H9 (cell line): ENCODE results near the gene SMTNL2. TPM values are rescaled to one million over a fixed set of nuclear protein-coding genes. Genes with fewer than 3 reads are reported as not detected.

Experiments
- DNase-seq: peaks from one replicate; pipeline ENCODE4 v3.0.0-alpha.2; 2017
- H2AFZ ChIP-seq: one replicate; pipeline ENCODE4 v1.6.1; 2013; ENCODE audit warnings: mild to moderate bottlenecking, low read length, control low read depth, moderate library complexity
- H2AK5ac ChIP-seq: 2 replicates; pipeline ENCODE4 v1.6.1; 2013; ENCODE audit warnings: low read length, control low read depth, mixed read lengths; ENCODE audit not compliant: insufficient read length
- H2BK120ac ChIP-seq: one replicate; pipeline ENCODE4 v1.6.1; 2013; ENCODE audit warnings: low read depth, mild to moderate bottlenecking, low read length, control low read depth, inconsistent platforms; ENCODE audit not compliant: poor library complexity, severe bottlenecking
- H2BK12ac ChIP-seq: 2 replicates; pipeline ENCODE4 v1.6.1; 2013; ENCODE audit warnings: low read length, control low read depth, mixed read lengths, low read depth; ENCODE audit not compliant: insufficient read length
- H2BK15ac ChIP-seq: 2 replicates; pipeline ENCODE4 v1.6.1; 2013; ENCODE audit warnings: low read depth, low read length, control low read depth
- H2BK20ac ChIP-seq: one replicate; pipeline ENCODE4 v1.6.1; 2013; ENCODE audit warnings: low read depth, mild to moderate bottlenecking, low read length, control low read depth, inconsistent platforms; ENCODE audit not compliant: poor library complexity, severe bottlenecking
- H2BK5ac ChIP-seq: 2 replicates; pipeline ENCODE4 v1.6.1; 2013; ENCODE audit warnings: low read length, control low read depth, mixed read lengths; ENCODE audit not compliant: insufficient read length
- H3K14ac ChIP-seq: 2 replicates; pipeline ENCODE4 v1.6.1; 2013; ENCODE audit warnings: low read length, control low read depth; ENCODE audit not compliant: insufficient read depth
- H3K18ac ChIP-seq: 2 replicates; pipeline ENCODE4 v1.6.1; 2013; ENCODE audit warnings: low read depth, mild to moderate bottlenecking, mixed read lengths, low read length, control low read depth; ENCODE audit not compliant: insufficient read length
- H3K23ac ChIP-seq: 2 replicates; pipeline ENCODE4 v1.6.1; 2013; ENCODE audit warnings: low read length, control low read depth, mixed read lengths, low read depth; ENCODE audit not compliant: insufficient read length
- H3K23me2 ChIP-seq: 2 replicates; pipeline ENCODE4 v1.6.1; 2013; ENCODE audit warnings: low read depth, mild to moderate bottlenecking, mixed read lengths, low read length, control low read depth; ENCODE audit not compliant: insufficient read length, poor library complexity, severe bottlenecking
- H3K27ac ChIP-seq: 2 replicates; pipeline ENCODE4 v1.5.1; 2013; ENCODE audit warnings: low read length, control low read depth, mixed read lengths, low read depth; ENCODE audit not compliant: insufficient read length
- H3K27me3 ChIP-seq: 2 replicates; pipeline ENCODE4 v1.6.1; 2013; ENCODE audit warnings: low read length, control low read depth, inconsistent platforms; ENCODE audit not compliant: insufficient read depth
- H3K4ac ChIP-seq: 2 replicates; pipeline ENCODE4 v1.6.1; 2013; ENCODE audit warnings: low read depth, mild to moderate bottlenecking, control low read depth, inconsistent platforms, low read length, moderate library complexity
- H3K4me1 ChIP-seq: 2 replicates; pipeline ENCODE4 v1.6.1; 2013; ENCODE audit warnings: low read length, control low read depth, inconsistent platforms; ENCODE audit not compliant: insufficient read depth
- H3K4me2 ChIP-seq: 2 replicates; pipeline ENCODE4 v1.6.1; 2013; ENCODE audit warnings: low read length, control low read depth, mixed read lengths; ENCODE audit not compliant: insufficient read length, insufficient read depth
- H3K56ac ChIP-seq: 2 replicates; pipeline ENCODE4 v1.6.1; 2013; ENCODE audit warnings: low read depth, mild to moderate bottlenecking, mixed read lengths, low read length, control low read depth; ENCODE audit not compliant: insufficient read length
- H3K79me1 ChIP-seq: 2 replicates; pipeline ENCODE4 v1.6.1; 2013; ENCODE audit warnings: low read depth, mild to moderate bottlenecking, moderate library complexity, low read length, control low read depth, inconsistent platforms; ENCODE audit not compliant: insufficient read depth, poor library complexity, severe bottlenecking
- H3K79me2 ChIP-seq: 2 replicates; pipeline ENCODE4 v1.6.1; 2013; ENCODE audit warnings: low read length, control low read depth, inconsistent platforms; ENCODE audit not compliant: insufficient read depth
- H3K9ac ChIP-seq: 2 replicates; pipeline ENCODE4 v1.6.1; 2013; ENCODE audit warnings: low read length, control low read depth, mixed read lengths; ENCODE audit not compliant: insufficient read length; ENCODE audit errors: extremely low read depth
- H3K9me3 ChIP-seq: one replicate; pipeline ENCODE4 v1.6.1; 2013; ENCODE audit warnings: low read depth, low read length, inconsistent platforms; ENCODE audit not compliant: control insufficient read depth
- H3T11ph ChIP-seq: one replicate; pipeline ENCODE4 v1.6.1; 2013; ENCODE audit warnings: mild to moderate bottlenecking, low read length, control low read depth, inconsistent platforms
- H4K20me1 ChIP-seq: one replicate; pipeline ENCODE4 v1.6.1; 2013; ENCODE audit not compliant: control insufficient read depth, insufficient read length, insufficient read depth
- H4K5ac ChIP-seq: 2 replicates; pipeline ENCODE4 v1.6.1; 2013; ENCODE audit warnings: low read depth, mild to moderate bottlenecking, mixed read lengths, low read length, control low read depth; ENCODE audit not compliant: insufficient read length
- H4K8ac ChIP-seq: replicated peaks from 2 replicates; pipeline ENCODE4 v1.6.1; 2013; ENCODE audit warnings: low read length, control low read depth, mixed read lengths, low read depth; ENCODE audit not compliant: insufficient read length
- H4K91ac ChIP-seq: 2 replicates; pipeline ENCODE4 v1.6.1; 2013; ENCODE audit warnings: low read depth, mild to moderate bottlenecking, moderate library complexity, mixed read lengths, low read length, control low read depth; ENCODE audit not compliant: insufficient read length
- H3K27ac Mint-ChIP-seq, 3 experiments: 2 replicates in 2 of 3; 3 replicates in 1 of 3; pipeline ENCODE4 v1.8.0; 2020 to 2021; ENCODE audit warnings: mixed read lengths in 3 of 3, mild to moderate bottlenecking in 1 of 3, moderate library complexity in 1 of 3
- H3K27me3 Mint-ChIP-seq: 2 replicates; pipeline ENCODE4 v1.8.0; 2021; ENCODE audit warnings: low read depth, mild to moderate bottlenecking, moderate library complexity, mixed read lengths
- H3K36me3 Mint-ChIP-seq, 3 experiments: 2 replicates in 2 of 3; 3 replicates in 1 of 3; pipeline ENCODE4 v1.8.0; 2020 to 2021; ENCODE audit warnings: low read depth in 3 of 3, mixed read lengths in 3 of 3; ENCODE audit not compliant: insufficient read depth in 1 of 3
- H3K4me1 Mint-ChIP-seq, 2 experiments: 2 replicates each; pipeline ENCODE4 v1.8.0; 2020; ENCODE audit warnings: mixed read lengths in 2 of 2
- H3K4me3 Mint-ChIP-seq, 2 experiments: 2 replicates in 1 of 2; 3 replicates in 1 of 2; pipeline ENCODE4 v1.8.0; 2020 to 2021; ENCODE audit warnings: mild to moderate bottlenecking in 2 of 2, mixed read lengths in 2 of 2, moderate library complexity in 1 of 2
- H3K9me3 Mint-ChIP-seq, 2 experiments: 2 replicates in 1 of 2; 3 replicates in 1 of 2; pipeline ENCODE4 v1.8.0; 2020; ENCODE audit warnings: mild to moderate bottlenecking in 2 of 2, mixed read lengths in 2 of 2, moderate library complexity in 1 of 2
- CTCF ChIP-seq: fragments of 200-600 bp; sonication (generic); conservative IDR thresholded peaks from 3 replicates; pipeline ENCODE4 v1.8.0; 2021; ENCODE audit warnings: antibody characterized with exemption, mild to moderate bottlenecking
- WGBS: extraction: QIAGEN DNeasy Blood & Tissue Kit; methylation state at CpG from one replicate; pipeline ENCODE4 v1.1.7; 2013; ENCODE audit warnings: missing lambda C conversion rate, low lambda C conversion rate, mixed read lengths; ENCODE audit not compliant: insufficient read length; ENCODE audit errors: extremely low coverage; 5-methylcytosine and 5-hydroxymethylcytosine counted together
- total RNA-seq: library from RNA; stranded (reverse); gene quantifications from 2 replicates; pipeline ENCODE4 v1.2.1, GENCODE V29; 2021

SMTNL2 gene
- total RNA-seq, 1 experiment from 2014 or later: 0.77 TPM

GRCh38 chr17:4555873-4556759 is 28.2 kb upstream of the SMTNL2 start:
- H3K4me1 Mint-ChIP-seq: peaks cover 25 to 35% of the 10 kb centered on the region in 2 experiments

More at GRCh38 chr17:4555873-4556759, 28.2 kb upstream of the SMTNL2 start:
- H3K4me1 ChIP-seq: peaks cover 4% of the 10 kb centered on the region; the same call in 1 of the 2 replicates
- no peaks in the 10 kb centered on the region for H3K9me3 ChIP-seq
- H3K79me1 ChIP-seq: no peaks in the 10 kb centered on the region
- H3K56ac ChIP-seq: no peak overlapping the region
- WGBS: 100% methylated on average over 1 of the region's 17 CpGs
- no peak overlapping the region for H4K91ac ChIP-seq
- Mint-ChIP-seq H3K27me3 (0 out of 2 replicates have a peak, but pooled peaks cover 1% of the 10 kb centered on the region), H3K36me3 (peaks cover 26 to 40% (median 31%) of the 10 kb centered on the region in 3 experiments), H3K4me3 (peak overlapping the region; percentile 94 to 95), H3K27ac (peak overlapping the region; percentile 47 to 97 (median 89)), H3K9me3 (no peaks in the 10 kb centered on the region)
- H2BK120ac ChIP-seq: no peak overlapping the region
- no peak for DNase-seq
- peak overlapping the region; percentile 52 for H3K9ac ChIP-seq
- no peaks in the 10 kb centered on the region for H3K27me3 ChIP-seq
- H3K23me2 ChIP-seq: peaks cover 11% of the 10 kb centered on the region
- no peak overlapping the region for H2AFZ ChIP-seq
- no peak overlapping the region for H2BK12ac ChIP-seq
- H4K20me1 ChIP-seq: no peaks in the 10 kb centered on the region
- no peak overlapping the region; the same call in 1 of the 2 replicates for H3K14ac ChIP-seq
- peaks cover 9% of the 10 kb centered on the region; the same call in 1 of the 2 replicates for H3K79me2 ChIP-seq
- H4K5ac ChIP-seq: no peak overlapping the region
- no peak overlapping the region for H3T11ph ChIP-seq
- peak overlapping the region; percentile 19 for H3K18ac ChIP-seq
- TF ChIP-seq CTCF: no peak
- H4K8ac ChIP-seq: no peak overlapping the region
- no peak overlapping the region for H2BK5ac ChIP-seq
- no peak overlapping the region for H2BK15ac ChIP-seq
- H3K23ac ChIP-seq: no peak overlapping the region
- H3K4ac ChIP-seq: no peak overlapping the region
- no peak overlapping the region for H2BK20ac ChIP-seq
- H3K4me2 ChIP-seq: peak overlapping the region; percentile 60
- H3K27ac ChIP-seq: no peak overlapping the region
- no peak overlapping the region for H2AK5ac ChIP-seq
